HG03565 (cell line): ENCODE measurements around the gene PCDH15.
"Not testable (repeated sequence)": the region's sequence is repeated elsewhere in the genome, so short reads cannot be mapped to it uniquely, and the experiment has no call there.

Source experiments
- ATAC-seq: cut with Tn5 transposase; IDR thresholded peaks from one replicate; pipeline ENCODE4 v1.9.1; 2021; ENCODE audit warnings: mild to moderate bottlenecking, moderate library complexity; ENCODE audit not compliant: unreplicated experiment

The PCDH15 gene

GRCh38 chr10:54576541-54576940, 224.5 kb downstream of the PCDH15 start:
- ATAC-seq, result no peak

- ATAC-seq, result no peak
Observed at GRCh38 chr10:54559498-54559897, 241.5 kb downstream of the PCDH15 start.

- ATAC-seq, result no peak
Observed at GRCh38 chr10:54554028-54554427, 247.0 kb downstream of the PCDH15 start.

DNA sequence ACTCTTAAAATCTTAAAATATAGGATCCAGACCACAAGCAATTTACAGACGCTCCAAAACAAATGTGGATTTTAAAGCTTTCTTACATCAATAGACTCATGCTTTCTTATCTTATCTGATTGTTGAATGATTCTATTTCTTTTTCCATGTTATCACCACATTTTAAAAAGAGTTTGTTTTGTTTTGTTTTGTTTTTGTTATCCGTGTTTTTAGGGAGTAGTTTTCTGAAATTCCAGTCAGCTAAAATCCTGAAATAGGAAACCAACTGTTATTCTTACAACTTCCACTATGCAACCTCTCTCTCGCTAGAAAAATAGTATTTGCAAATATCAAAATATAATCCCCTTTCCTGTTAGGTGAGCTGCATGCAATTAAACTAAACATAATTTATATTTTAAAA, 251.0 kb downstream of the PCDH15 start:
- no peak for ATAC-seq

DNA sequence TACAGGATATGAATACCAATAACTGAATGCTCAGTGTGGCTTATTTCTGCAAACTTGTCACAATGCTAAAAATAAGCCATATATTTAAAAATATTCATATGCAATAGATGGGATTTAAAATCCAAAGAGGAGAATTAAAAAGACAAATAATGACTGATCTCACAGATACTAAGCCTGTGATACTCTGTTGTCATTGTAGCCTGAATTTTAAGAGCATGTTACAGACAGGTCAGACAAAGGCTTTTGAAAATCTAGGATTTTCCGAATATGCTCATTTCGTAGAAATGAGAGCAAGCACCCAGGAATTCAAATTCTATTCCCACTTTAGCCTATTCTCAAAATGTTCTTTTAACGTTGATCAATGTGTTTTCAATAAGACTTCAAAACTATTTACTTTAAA, 269.7 kb downstream of the PCDH15 start:
- no peak for ATAC-seq

- ATAC-seq, result no peak
Observed at GRCh38 chr10:54530299-54530698, 270.7 kb downstream of the PCDH15 start.

DNA sequence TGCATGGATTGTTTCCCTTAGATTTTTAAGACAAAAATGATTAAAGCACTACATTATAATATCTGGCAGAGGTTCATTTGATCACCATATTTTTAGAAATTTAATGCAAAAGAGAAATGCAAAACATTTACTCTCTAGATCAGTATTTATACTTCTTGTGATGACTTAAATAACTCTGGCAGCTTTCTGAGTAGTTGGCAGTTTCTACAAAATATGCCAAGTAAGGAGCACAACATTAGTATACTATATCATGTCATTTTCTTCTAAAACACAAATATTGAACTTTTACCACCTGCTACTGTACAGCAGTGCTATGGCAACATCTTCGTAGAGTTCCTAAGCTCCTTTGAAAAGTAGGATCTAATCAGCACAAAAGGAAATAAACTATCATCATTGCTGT, 275.2 kb downstream of the PCDH15 start:
- no peak for ATAC-seq

DNA sequence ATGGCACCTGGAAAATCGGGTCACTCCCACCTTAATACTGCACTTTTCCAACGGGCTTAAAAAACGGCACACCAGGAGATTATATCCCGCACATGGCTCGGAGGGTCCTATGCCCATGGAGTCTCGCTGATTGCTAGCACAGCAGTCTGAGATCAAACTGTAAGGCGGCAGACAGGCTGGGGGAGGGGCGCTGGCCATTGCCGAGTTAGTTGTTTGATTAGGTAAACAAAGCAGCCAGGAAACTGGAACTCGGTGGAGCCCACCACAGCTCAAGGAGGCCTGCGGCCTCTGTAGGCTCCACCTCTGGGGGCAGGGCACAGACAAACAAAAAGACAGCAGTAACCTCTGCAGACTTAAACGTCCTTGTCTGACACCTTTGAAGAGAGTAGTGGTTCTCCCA, 285.8 kb downstream of the PCDH15 start:
- not testable (repeated sequence) for ATAC-seq

DNA sequence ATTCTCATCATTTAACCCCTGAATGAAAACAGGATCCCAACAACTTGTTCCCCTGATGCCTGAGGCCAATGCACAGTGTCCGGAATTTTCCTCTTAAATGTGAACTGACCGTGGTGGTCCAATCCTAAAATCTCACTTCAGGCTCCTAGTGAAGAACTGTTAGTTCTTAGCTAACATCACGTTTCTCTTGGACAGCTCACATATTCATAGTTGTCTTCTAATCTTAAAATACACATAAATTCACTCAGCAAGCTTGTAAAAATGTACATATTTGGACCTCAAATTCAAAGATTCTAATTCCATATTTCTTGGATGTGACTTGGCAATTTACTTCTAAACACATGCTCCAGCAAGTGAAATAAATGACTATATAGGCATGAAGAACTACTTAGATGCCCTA, 297.2 kb downstream of the PCDH15 start:
- ATAC-seq, result no peak

- ATAC-seq, result no peak
Observed at GRCh38 chr10:54501929-54502328, 299.1 kb downstream of the PCDH15 start.

- ATAC-seq, result no peak
Observed at GRCh38 chr10:54496852-54497251, 304.2 kb downstream of the PCDH15 start.

DNA sequence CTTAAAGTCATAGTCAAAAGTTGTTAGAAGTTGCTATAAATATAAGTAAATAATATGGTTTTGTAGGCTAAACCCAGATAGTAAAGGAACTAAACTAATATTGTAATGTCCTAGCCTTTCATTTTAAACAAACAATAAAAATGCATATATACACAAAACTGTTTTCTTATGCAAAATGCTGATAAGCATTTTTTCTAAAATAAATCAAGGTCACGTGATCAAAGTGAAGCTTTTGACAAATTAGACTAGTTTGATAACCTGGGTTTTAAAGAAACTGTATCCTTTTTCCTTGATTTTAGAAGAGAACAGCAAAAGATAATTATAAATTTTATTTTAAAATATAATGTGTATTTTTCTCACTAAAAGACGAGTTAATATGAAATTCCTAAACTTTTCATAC, 313.3 kb downstream of the PCDH15 start:
- no peak for ATAC-seq

- ATAC-seq, result no peak
Observed at GRCh38 chr10:54485971-54486370, 315.1 kb downstream of the PCDH15 start.

- ATAC-seq, result no peak
Observed at GRCh38 chr10:54484186-54484585, 316.8 kb downstream of the PCDH15 start.

GRCh38 chr10:54478601-54479000, 322.4 kb downstream of the PCDH15 start:
- no peak for ATAC-seq

- no peak for ATAC-seq
Observed at GRCh38 chr10:54477738-54478137, 323.3 kb downstream of the PCDH15 start.

- ATAC-seq, result no peak
Observed at GRCh38 chr10:54470324-54470631, 330.8 kb downstream of the PCDH15 start.

- ATAC-seq, result no peak
Observed at GRCh38 chr10:54469587-54470323, 331.3 kb downstream of the PCDH15 start.

DNA sequence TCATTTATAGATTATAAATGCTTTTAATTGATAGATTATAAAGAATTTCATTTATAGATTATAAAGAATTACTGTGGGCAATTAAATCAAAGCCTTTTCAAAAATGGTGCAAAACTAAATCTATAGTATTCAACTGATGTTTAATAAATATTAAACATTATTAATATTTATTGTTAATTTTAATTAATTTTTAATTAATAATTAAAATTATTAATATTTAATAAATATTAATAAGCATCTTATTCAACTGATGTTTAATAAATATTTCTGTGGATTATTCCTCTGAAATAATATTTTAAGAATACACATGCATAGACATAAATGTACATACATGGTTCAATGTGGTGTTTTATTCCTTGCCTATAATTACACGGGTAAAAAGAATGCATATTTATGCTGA, 346.8 kb downstream of the PCDH15 start:
- ATAC-seq, result no peak

DNA sequence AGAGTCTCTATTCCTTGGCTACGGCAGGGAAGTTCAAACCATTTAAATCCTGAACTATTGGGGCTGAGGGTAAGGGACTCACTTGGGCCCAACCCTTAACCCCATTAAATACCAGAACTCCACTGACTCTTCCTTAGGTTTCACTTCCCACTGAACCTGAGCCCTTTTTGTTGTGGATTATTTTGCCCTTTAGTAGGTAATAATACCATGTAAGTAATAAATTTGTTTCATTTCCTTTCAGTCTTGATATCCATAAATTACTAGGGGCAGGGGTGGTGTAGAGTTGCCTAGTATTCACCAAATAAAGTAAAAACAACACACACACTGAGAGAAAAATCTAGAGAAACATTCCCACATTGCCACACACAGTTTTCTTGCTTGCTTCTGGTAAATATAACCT, 352.0 kb downstream of the PCDH15 start:
- no peak for ATAC-seq

DNA sequence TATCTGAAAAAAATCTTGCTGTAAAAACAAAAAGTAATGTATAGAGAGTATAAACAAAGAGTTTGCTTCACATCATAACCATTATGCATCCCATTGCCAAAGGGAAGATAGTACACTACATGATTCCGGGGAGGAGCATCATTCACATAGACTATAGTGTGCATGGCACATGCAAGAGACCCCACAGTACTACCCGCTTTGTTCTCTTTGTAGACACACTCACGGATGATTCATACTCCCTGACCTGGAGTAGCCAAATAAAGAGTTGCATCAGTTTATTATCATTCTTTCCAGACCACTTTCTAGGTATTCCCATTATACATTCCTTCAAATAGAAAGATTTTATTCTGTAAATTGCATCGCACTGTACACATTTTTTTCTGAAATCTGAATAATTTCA, 356.9 kb downstream of the PCDH15 start:
- no peak for ATAC-seq

DNA sequence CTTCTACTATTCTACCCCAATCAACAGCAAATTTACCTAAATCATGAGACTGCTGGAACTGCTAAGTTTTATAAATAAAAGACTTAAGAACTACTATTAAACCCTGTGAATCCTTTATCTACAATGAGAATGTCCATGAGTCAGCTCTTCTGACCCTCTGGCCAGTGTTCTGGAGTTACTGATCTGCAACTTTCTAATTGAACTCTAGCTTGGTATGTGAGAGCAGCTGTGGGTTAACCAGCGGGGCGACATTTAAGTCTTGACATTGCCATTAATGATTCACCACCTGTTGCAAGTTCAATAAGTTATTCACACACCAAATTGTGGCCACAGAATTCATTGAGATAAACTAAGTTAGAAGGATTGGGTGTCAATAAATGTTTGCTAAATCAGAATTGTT, 359.8 kb downstream of the PCDH15 start:
- ATAC-seq, result no peak

GRCh38 chr10:54434782-54435181, 366.2 kb downstream of the PCDH15 start:
- ATAC-seq, result peak; percentile 92
